ENCODE data around the gene PIH1D1.
"Not testable (repeated sequence)": the region's sequence is repeated elsewhere in the genome, so short reads cannot be mapped to it uniquely, and the experiment has no call there.

PIH1D1 gene

GRCh38 chr19:49453013-49453756 lies 1.6 kb upstream of the PIH1D1 start, which contains the start of gene ALDH16A1:
TSS of gene ALDH16A1 (plus strand) at chr19:49453225. CDS start at chr19:49453332, 107 bp downstream.
- peak; percentile 79 to 95 for DNase-seq

GRCh38 chr19:49450405-49450804 lies 1.2 kb downstream of the PIH1D1 start:
- DNase-seq: no peak

- DNase-seq: no peak
Measured at GRCh38 chr19:49448432-49448786, 3.2 kb downstream of the PIH1D1 start.

- DNase-seq: no peak
Measured at GRCh38 chr19:49447485-49448431, 3.9 kb downstream of the PIH1D1 start.

GRCh38 chr19:49445997-49446396 lies 5.6 kb downstream of the PIH1D1 start:
- no peak for DNase-seq

GRCh38 chr19:49444100-49444700 lies 7.4 kb downstream of the PIH1D1 start:
- DNase-seq: not testable (repeated sequence)

- peak; percentile 97 to 98 for DNase-seq
Measured at GRCh38 chr19:49443366-49444099, 8.1 kb downstream of the PIH1D1 start.

GRCh38 chr19:49442771-49443365 lies 8.7 kb downstream of the PIH1D1 start:
- DNase-seq: peak in 1 of 2 experiments; percentile 47

GRCh38 chr19:49442354-49442753 lies 9.3 kb downstream of the PIH1D1 start:
- no peak for DNase-seq

- DNase-seq: no peak
Measured at GRCh38 chr19:49441960-49442350, 9.7 kb downstream of the PIH1D1 start.

GRCh38 chr19:49441210-49441959 lies 10.2 kb downstream of the PIH1D1 start, which contains the start of gene SLC17A7:
TSS of gene SLC17A7 (minus strand) at chr19:49441527. CDS start at chr19:49441379, 148 bp downstream.
- DNase-seq: peak in 1 of 2 experiments; percentile 30

- no peak for DNase-seq
Measured at GRCh38 chr19:49440439-49441209, 11.0 kb downstream of the PIH1D1 start.

GRCh38 chr19:49439836-49440235 lies 11.8 kb downstream of the PIH1D1 start:
- DNase-seq: no peak

- DNase-seq: no peak
Measured at GRCh38 chr19:49438261-49438660, 13.4 kb downstream of the PIH1D1 start.

GRCh38 chr19:49437231-49437630 lies 14.4 kb downstream of the PIH1D1 start:
- peak in 1 of 2 experiments; percentile 90 for DNase-seq

- peak in 1 of 2 experiments; percentile 26 for DNase-seq
Measured at GRCh38 chr19:49436381-49437017, 15.1 kb downstream of the PIH1D1 start.

GRCh38 chr19:49435670-49436069 lies 15.9 kb downstream of the PIH1D1 start:
- no peak for DNase-seq

- peak in 1 of 2 experiments; percentile 23 for DNase-seq
Measured at GRCh38 chr19:49434907-49435583, 16.6 kb downstream of the PIH1D1 start.

GRCh38 chr19:49433240-49433901 lies 18.2 kb downstream of the PIH1D1 start:
- no peak for DNase-seq

Measured in cerebellar nuclear complex (tissue), 1 donor.